ENCODE data around the gene RNF17. TPM values are rescaled to one million over a fixed set of nuclear protein-coding genes. Genes with fewer than 3 reads are reported as not detected.

RNF17 gene
- total and polyA plus RNA-seq, 2 experiments from 2014 or later: not detected

- no peak for DNase-seq (ENCODE audit: low read depth in 1 of 2, low spot score in 1 of 2)
Measured at GRCh38 chr13:24925318-24926231, 161.6 kb downstream of the RNF17 start.

GRCh38 chr13:24927810-24928404 lies 163.9 kb downstream of the RNF17 start:
- no peaks in the 10 kb centered on the region for H3K9me3 ChIP-seq (ENCODE audit: low read depth)
- DNase-seq (ENCODE audit: low read depth in 1 of 2, low spot score in 1 of 2): no peak
- H3K4me3 ChIP-seq: no peak overlapping the region
- H3K27ac ChIP-seq: no peak overlapping the region
- H3K4me1 ChIP-seq (ENCODE audit: low read depth): no peaks in the 10 kb centered on the region
- TF ChIP-seq CTCF (IDR thresholded peaks at IDR 0.05; ENCODE audit: low read depth, low read length): no peak
- H3K36me3 ChIP-seq: no peaks in the 10 kb centered on the region
- H3K27me3 ChIP-seq: peaks cover 10% of the 10 kb centered on the region

More at GRCh38 chr13:24925318-24926231, 161.6 kb downstream of the RNF17 start:
- Histone ChIP-seq H3K4me3 (no peak overlapping the region), H3K9me3 (ENCODE audit: low read depth) (no peaks in the 10 kb centered on the region), H3K27ac (no peak overlapping the region), H3K27me3 (no peaks in the 10 kb centered on the region), H3K36me3 (no peaks in the 10 kb centered on the region), H3K4me1 (ENCODE audit: low read depth) (peaks cover 9% of the 10 kb centered on the region)
- TF ChIP-seq CTCF (IDR thresholded peaks at IDR 0.05; ENCODE audit: low read depth, low read length): no peak

DNA sequence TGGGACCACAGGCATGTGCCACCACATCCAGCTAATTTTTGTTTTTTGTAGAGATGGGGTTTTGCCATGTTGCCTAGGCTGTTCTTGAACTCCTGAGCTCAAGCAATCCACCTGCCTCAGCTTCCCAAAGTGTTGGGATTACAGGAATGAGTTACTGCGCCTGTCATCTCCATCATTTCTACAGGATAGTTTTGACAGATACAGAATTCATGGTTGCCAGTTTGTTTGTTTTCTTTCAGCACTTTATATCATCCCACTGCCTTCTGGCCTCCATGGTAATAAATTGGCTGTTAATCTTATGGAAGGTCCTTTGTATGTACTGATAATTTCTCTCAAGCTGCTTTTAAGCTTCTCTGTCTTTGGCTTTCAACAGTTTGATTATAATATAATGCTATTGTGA lies 165.2 kb downstream of the RNF17 start:
- no peaks in the 10 kb centered on the region for H3K4me1 ChIP-seq (ENCODE audit: low read depth)
- H3K27me3 ChIP-seq: peaks cover 10% of the 10 kb centered on the region
- no peak overlapping the region for H3K4me3 ChIP-seq
- DNase-seq (ENCODE audit: low read depth in 1 of 2, low spot score in 1 of 2): no peak
- H3K27ac ChIP-seq: no peak overlapping the region
- H3K9me3 ChIP-seq (ENCODE audit: low read depth): no peaks in the 10 kb centered on the region
- no peak for TF ChIP-seq CTCF (IDR thresholded peaks at IDR 0.05; ENCODE audit: low read depth, low read length)
- H3K36me3 ChIP-seq: no peaks in the 10 kb centered on the region

Other genes with a start within 250 kb of the RNF17 start
- gene ATP12A, start 83.8 kb upstream of the RNF17 start, total RNA-seq: not detected in 2 replicates
- not detected in 2 replicates for gene ATP12A, start 83.8 kb upstream of the RNF17 start, polyA plus RNA-seq

Measured in cardiac muscle cell (in vitro differentiated cells and primary cell).